Activated CD8-positive, alpha-beta memory T cell treated with anti-CD3 and anti-CD28 coated beads for 24 hours (primary cell): ENCODE measurements around the gene USB1.
A peak's percentile ranks its signal among the peaks of the same experiment; 100 is the strongest.
"Not testable (repeated sequence)": the region's sequence is repeated elsewhere in the genome, so short reads cannot be mapped to it uniquely, and the experiment has no call there.

Source experiments
- DNase-seq: peaks from one replicate; pipeline ENCODE4 v3.0.0-alpha.2; 2020

Gene USB1

GRCh38 chr16:57995721-57996405, 5.3 kb upstream of the USB1 start:
- DNase-seq: no peak

DNA sequence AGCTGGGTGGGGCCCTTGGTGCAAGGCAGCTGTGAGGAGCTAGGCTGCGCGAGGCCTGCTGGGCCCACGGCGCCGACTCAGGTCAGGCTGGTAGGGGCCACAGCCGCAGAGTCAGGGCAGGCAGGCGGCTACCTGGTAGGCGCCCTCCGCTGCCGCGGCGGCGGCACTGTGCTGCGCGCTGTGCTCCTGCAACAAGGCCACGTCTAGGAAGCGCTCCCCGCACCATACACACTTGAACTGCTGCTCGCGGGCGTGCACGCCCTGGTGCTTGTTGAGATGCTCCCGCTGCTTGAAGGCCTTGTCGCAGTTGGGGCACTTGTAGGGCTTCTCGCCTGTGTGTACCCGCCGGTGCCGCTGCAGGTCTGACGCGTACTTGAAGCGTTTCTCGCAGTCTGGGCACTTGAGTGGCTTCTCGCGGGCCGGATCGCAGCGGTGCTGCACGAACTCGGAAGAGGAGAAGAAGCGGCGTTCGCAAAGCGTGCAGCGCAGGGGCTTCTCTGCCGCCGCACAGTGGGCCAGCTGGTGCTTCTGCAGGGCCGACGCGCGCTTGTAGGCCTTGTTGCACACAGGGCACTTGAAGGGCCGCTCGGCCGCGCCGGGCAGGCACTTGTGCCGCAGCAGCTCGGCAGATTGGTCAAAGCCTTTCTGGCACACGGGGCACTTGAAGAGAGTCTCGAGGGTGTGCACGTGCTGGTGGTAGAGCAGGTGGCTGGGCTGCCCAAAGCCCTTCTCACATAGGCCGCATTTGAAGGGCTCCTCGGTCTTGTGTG, 4.6 kb upstream of the USB1 start:
- DNase-seq: no peak

GRCh38 chr16:57997176-57997527, 4.1 kb upstream of the USB1 start:
- DNase-seq: no peak

DNA sequence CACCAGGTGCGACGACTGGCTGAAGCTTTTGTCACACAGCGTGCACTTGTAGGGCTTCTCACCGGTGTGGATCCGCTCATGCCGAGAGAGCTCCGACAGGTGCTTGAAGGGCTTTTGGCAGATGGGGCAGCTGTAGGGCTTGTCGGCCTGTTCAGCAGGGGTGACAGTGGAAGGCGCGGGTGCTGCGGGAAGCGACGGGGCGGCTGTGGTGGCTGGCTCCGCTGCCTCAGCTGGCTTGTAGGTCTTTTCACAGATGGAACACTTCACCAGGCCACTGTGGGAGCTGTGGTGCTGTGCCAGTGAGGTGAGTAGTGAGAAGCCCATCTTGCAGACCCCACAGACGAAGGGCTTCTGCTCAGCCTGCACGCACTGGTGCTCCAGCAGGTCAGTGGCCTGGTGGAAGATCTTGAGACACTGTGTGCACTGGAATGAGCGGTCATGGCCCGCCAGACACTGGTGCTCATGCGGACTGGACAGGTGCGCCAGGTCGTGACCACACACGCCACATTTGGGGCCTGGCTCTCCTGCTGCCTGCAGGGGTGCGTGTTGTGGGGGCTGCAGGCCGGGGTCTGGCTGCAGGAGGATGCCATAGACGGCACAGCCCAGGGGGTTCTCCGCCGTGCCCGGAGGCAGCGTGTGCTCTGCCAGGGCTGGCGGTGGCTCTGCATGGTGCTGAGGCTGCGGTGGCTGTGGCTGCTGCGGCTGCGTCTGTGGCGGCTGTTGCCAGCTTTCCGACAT, 3.5 kb upstream of the USB1 start:
- DNase-seq: no peak

DNA sequence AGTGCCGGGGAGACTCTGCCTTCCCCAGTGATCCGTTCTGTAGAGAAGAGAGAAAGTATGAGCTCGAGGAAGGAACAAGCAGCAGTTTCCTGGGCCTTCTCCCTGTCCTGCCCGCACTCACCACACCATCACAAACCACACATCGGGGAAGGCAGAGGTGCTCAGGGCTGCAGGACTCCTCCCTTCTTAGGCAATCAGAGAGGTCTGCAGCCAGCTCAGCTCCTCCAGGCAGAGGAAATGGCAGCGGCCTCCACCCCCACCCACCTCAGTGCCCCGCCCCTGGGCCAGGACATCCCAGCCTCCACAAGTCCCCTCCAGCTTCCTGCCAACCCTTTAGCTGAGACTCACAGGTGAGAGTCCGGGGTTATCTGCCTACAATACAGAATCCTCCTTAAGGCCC, 2.7 kb upstream of the USB1 start:
- DNase-seq: peak; percentile 80

DNA sequence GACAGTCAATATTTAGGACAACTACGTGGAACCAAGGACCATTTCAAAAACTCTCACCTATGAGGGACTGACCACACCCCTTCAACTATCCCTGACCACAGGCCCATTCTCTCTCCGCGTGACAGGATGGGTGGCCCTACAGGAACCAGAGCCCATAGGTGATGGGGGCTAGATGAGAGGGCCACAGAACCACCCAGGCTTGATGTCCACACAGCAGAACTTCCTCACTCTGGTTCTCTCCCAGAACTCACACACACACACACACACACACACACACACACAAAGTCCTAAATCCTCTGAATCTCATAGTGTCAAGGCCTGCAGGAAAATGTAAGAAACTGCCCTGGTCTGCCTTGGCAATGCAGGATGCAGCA, 2.2 kb upstream of the USB1 start:
- DNase-seq: no peak

DNA sequence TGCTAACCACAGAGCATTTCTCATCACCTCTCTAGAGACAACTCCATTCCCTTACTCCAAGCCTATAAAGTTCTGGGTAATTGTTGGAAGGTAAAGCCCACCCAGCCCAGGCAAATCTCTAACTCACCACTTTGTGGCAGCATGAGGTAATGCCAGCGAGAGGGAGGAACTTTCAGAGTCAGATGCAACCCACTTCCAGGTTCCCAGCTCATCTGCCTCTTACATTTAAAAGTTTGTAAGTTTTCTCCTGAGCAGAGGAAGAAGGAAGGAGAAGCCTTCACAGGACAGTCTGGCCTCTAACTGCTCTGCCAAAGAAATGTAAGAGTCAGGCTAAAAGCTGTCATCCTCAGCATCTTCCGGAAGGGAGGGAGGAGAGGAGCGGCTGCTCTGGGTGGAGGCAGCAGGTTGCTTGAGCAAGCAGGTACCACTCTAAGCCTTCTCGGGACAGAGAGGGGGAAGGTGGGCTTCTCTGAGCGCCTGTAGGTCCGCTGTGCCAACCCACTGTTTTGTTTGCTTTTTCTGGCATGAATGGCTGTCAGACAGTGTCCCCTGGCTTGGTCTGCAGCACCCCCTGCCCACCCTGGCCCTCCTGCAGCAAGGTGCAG, 1.7 kb upstream of the USB1 start:
- peak; percentile 72 for DNase-seq

GRCh38 chr16:57999971-58000705, 1.1 kb upstream of the USB1 start, which contains the start of gene ZNF319:
ZNF319 (minus strand) TSS chr16:58000672; CDS start chr16:57998265, 2,407 bp downstream.
- DNase-seq: peak; percentile 65

- DNase-seq: no peak
These were observed 691 bp downstream of the USB1 start for GRCh38 chr16:58001781-58002415.

DNA sequence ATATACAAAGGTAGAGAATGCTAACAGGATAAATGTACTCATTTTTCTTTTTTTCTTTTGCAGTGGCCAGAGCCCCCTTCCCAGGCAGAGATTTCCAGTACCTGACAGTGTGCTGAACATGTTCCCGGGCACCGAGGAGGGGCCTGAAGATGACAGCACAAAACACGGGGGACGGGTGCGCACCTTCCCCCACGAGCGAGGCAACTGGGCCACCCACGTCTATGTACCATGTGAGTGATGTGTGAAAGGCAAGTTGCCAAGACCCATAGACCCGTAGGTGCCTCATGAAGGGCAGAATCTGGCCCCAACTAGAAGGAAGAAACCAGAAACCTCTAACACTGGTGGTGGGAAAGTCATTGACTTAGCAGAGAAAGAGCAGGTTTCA, 1.2 kb downstream of the USB1 start:
- DNase-seq: no peak

DNA sequence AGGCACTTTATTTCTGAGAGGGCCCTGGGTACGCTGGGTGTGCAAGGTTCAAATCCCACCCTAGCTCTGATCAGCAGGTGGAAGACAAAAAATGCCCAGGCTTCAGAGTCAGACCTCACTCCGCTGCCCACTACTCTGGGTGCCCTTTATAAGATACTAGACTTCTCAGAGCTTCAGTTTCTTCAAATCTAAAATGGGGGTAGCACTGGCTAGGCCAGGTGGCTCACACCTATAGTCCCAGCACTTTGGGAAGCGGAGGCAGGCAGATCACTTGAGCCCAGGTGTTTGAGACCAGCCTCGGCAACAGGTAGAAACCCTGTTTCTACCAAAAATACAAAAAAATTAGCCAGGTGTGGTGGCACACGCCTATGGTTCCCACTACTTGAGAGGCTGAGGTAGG, 1.7 kb downstream of the USB1 start:
- no peak for DNase-seq

DNA sequence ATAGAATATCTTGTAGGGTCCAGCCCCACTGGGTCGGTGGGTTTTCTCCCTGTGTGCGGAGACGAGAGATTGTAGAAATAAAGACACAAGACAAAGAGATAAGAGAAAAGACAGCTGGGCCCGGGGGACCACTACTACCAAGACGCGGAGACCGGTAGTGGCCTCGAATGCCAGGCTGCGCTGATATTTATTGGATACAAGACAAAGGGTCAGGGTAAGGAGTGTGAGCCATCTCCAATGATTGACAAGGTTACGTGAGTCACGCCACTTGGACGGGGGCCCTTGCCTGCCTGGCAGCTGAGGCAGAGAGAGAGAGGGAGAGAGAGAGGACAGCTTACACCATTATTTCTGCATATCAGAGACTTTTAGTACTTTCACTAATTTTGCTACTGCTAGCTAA, 3.5 kb downstream of the USB1 start:
- DNase-seq: not testable (repeated sequence)

GRCh38 chr16:58009856-58010416, 8.7 kb downstream of the USB1 start:
- no peak for DNase-seq

DNA sequence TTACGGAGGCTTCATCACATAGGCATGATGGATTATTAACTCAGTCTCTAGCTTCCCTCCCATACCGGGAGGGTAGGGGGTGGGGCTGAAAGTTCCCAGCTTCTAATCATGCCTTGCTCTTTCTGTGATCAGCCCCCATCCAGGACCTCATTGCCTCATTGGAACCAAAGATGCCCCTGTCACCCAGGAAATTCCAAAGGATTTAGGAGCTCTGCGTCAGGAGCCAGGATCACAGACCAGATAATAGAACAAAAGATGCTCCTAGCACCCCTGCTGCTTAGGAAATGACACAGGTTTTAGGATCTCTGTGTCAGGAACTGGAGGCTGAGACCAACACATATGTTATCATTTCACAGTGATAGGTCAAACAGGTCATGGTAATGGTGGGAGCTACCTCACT, 9.7 kb downstream of the USB1 start:
- no peak for DNase-seq

DNA sequence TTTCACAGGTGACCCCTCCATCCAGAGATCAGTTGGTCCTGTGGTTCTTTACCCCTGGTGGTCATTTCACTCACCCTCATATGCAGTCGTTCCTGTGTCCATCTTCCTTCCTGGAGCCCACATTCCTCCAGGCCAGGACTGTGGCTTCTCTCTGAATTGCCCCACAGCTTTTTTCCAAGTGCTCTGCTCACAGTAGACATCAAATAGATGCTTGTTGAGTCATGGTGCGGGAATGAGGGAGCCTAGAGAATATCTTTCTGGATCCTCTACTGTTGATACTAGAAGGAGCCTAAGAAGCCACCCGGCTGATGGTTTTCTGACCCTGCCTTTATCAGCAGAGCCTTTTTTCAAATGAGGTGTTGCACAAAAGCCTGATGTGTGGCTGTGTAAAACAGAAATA, 10.4 kb downstream of the USB1 start:
- DNase-seq: no peak

- no peak for DNase-seq
These were observed 11.3 kb downstream of the USB1 start for GRCh38 chr16:58012481-58012880.

- DNase-seq: no peak
These were observed 12.2 kb downstream of the USB1 start for GRCh38 chr16:58013201-58013956.

DNA sequence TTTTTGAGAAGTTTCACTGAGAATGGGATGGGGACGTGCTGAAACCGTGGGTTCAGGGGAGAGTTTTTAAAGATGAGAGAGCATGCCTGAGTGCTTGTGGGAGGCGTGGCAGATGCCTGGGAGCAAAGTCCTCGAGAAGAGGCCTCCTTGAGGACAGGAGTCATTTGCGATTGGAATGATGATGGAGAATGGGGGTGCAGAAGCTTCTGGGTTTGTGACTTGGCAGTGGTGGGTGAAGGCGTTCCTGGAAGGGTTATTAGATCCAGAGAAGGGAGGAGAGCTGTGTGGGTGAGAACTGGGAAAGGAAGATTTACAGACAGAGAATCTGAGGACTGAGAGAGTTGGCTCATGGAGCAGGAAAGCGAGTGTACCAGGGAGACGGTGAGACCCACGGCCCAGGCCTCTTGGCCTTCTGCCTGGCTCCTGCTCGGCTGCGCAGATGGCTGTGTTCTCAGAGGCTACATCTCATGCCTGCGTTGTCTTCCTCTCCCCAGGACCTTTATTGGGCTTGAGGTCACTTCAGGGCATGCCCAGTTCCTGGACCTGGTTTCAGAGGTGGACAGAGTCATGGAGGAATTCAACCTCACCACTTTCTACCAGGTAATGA, 15.7 kb downstream of the USB1 start:
- no peak for DNase-seq

GRCh38 chr16:58018803-58019202, 17.6 kb downstream of the USB1 start:
- DNase-seq: no peak

GRCh38 chr16:58019866-58020538, 18.8 kb downstream of the USB1 start:
- DNase-seq: no peak
